ENCODE results near the gene GALP.
"Not testable (repeated sequence)": the region's sequence is repeated elsewhere in the genome, so short reads cannot be mapped to it uniquely, and the experiment has no call there.

The GALP gene

GRCh38 chr19:56146904-56147303 lies 28.9 kb upstream of the GALP start:
- FAIRE-seq (no peak), DNase-seq (ENCODE audit: extremely low spot score, insufficient read length, low read depth) (no peak)

GRCh38 chr19:56147307-56147706 lies 28.5 kb upstream of the GALP start:
- FAIRE-seq: no peak
- no peak for DNase-seq (ENCODE audit: extremely low spot score, insufficient read length, low read depth)

GRCh38 chr19:56148096-56148495 lies 27.7 kb upstream of the GALP start:
- DNase-seq (ENCODE audit: extremely low spot score, insufficient read length, low read depth): no peak

GRCh38 chr19:56148955-56149655 lies 26.7 kb upstream of the GALP start:
- DNase-seq (ENCODE audit: extremely low spot score, insufficient read length, low read depth); FAIRE-seq: not testable (repeated sequence)

More at GRCh38 chr19:56148096-56148495, 27.7 kb upstream of the GALP start:
- no peak for FAIRE-seq

GRCh38 chr19:56149656-56150038 lies 26.2 kb upstream of the GALP start:
- no peak for FAIRE-seq
- DNase-seq (ENCODE audit: extremely low spot score, insufficient read length, low read depth): no peak

- no peak for FAIRE-seq
- DNase-seq (ENCODE audit: extremely low spot score, insufficient read length, low read depth): no peak
These were observed 25.4 kb upstream of the GALP start for GRCh38 chr19:56150358-56150757.

GRCh38 chr19:56152644-56153043 lies 23.2 kb upstream of the GALP start:
- no peak for DNase-seq (ENCODE audit: extremely low spot score, insufficient read length, low read depth)

GRCh38 chr19:56153507-56153906 lies 22.3 kb upstream of the GALP start:
- FAIRE-seq (no peak), DNase-seq (ENCODE audit: extremely low spot score, insufficient read length, low read depth) (no peak)

More at GRCh38 chr19:56152644-56153043, 23.2 kb upstream of the GALP start:
- FAIRE-seq: no peak

- FAIRE-seq: no peak
- no peak for DNase-seq (ENCODE audit: extremely low spot score, insufficient read length, low read depth)
These were observed 20.6 kb upstream of the GALP start for GRCh38 chr19:56155124-56155687.

GRCh38 chr19:56156768-56157167 lies 19.0 kb upstream of the GALP start:
- DNase-seq (ENCODE audit: extremely low spot score, insufficient read length, low read depth) (no peak), FAIRE-seq (no peak)

GRCh38 chr19:56158170-56158757 lies 17.5 kb upstream of the GALP start:
- no peak for FAIRE-seq

GRCh38 chr19:56159009-56159559 lies 16.7 kb upstream of the GALP start:
- FAIRE-seq (no peak), DNase-seq (ENCODE audit: extremely low spot score, insufficient read length, low read depth) (no peak)

More at GRCh38 chr19:56158170-56158757, 17.5 kb upstream of the GALP start:
- DNase-seq (ENCODE audit: extremely low spot score, insufficient read length, low read depth): no peak

GRCh38 chr19:56159622-56160271 lies 16.1 kb upstream of the GALP start:
- DNase-seq (ENCODE audit: extremely low spot score, insufficient read length, low read depth): no peak
- no peak for FAIRE-seq

- DNase-seq (ENCODE audit: extremely low spot score, insufficient read length, low read depth): no peak
- FAIRE-seq: no peak
These were observed 14.3 kb upstream of the GALP start for GRCh38 chr19:56161534-56161933.

- no peak for DNase-seq (ENCODE audit: extremely low spot score, insufficient read length, low read depth)
These were observed 13.6 kb upstream of the GALP start for GRCh38 chr19:56162258-56162657.

GRCh38 chr19:56163097-56163496 lies 12.7 kb upstream of the GALP start:
- no peak for FAIRE-seq
- no peak for DNase-seq (ENCODE audit: extremely low spot score, insufficient read length, low read depth)

More at GRCh38 chr19:56162258-56162657, 13.6 kb upstream of the GALP start:
- FAIRE-seq: no peak

GRCh38 chr19:56167064-56167578 lies 8.7 kb upstream of the GALP start:
- FAIRE-seq: no peak
- DNase-seq (ENCODE audit: extremely low spot score, insufficient read length, low read depth): no peak

GRCh38 chr19:56170261-56170660 lies 5.5 kb upstream of the GALP start:
- no peak for DNase-seq (ENCODE audit: extremely low spot score, insufficient read length, low read depth)

GRCh38 chr19:56174086-56174485 lies 1.7 kb upstream of the GALP start:
- DNase-seq (ENCODE audit: extremely low spot score, insufficient read length, low read depth): no peak
- no peak for FAIRE-seq

More at GRCh38 chr19:56170261-56170660, 5.5 kb upstream of the GALP start:
- no peak for FAIRE-seq

GRCh38 chr19:56174550-56174949 lies 1.3 kb upstream of the GALP start:
- DNase-seq (ENCODE audit: extremely low spot score, insufficient read length, low read depth) (no peak), FAIRE-seq (no peak)
